GM13977 (cell line): ENCODE data around the gene HIRIP3.

Experiments used
- DNase-seq: peaks from one replicate; pipeline ENCODE4 v3.0.0; 2012; ENCODE audit warnings: low spot score
- in situ Hi-C: fragments of 300-500 bp; cut with MboI; formaldehyde crosslinking; loops from one replicate; pipeline ENCODE4 v1.12.0; 2022; ENCODE audit warnings: low sequenced_read_pairs, low pct_unique_long_range_greater_than_20kb, mixed read lengths, inconsistent platforms; ENCODE audit not compliant: unreplicated experiment
- TF ChIP-seq, protein P1 (sequence below): IDR thresholded peaks from 2 replicates; pipeline ENCODE4 v1.5.1; 2012; ENCODE audit warnings: mild to moderate bottlenecking, control low read depth; ENCODE audit not compliant: insufficient read depth; ENCODE audit errors: extremely low read depth, missing control alignments

The HIRIP3 gene

DNA sequence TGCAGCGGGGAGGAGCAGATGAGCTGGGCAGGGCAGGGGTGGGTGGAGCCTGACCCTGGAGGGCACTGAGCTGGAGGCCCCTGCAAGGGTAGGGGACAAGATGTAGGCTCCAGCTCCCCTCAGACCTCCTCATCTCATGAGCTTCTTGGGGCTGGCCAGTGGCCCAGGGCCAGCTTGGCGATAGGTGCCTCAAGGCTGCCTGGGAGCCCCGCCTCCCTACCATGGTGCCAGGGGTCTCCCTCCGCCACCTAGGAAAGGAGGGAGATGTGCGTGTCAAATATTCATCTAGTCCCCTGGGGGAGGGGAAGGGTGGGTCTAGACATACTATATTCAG lies 3.9 kb downstream of the HIRIP3 start:
- DNase-seq, result no peak
- in situ Hi-C loops, result no loop called here

DNA sequence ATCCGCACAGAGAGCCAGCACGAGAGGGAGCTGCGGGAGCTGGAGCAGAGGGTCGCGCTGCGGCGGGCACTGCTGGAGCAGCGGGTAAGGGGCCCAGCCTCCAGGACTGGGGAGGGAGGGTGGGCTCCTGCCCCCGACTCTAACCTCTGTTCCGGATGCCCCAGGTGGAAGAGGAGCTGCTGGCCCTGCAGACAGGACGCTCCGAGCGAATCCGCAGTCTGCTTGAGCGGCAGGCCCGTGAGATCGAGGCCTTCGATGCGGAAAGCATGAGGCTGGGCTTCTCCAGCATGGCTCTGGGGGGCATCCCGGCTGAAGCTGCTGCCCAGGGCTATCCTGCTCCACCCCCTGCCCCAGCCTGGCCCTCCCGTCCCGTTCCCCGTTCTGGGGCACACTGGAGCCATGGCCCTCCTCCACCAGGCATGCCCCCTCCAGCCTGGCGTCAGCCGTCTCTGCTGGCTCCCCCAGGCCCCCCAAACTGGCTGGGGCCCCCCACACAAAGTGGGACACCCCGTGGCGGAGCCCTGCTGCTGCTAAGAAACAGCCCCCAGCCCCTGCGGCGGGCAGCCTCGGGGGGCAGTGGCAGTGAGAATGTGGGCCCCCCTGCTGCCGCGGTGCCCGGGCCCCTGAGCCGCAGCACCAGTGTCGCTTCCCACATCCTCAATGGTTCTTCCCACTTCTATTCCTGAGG lies 4.4 kb downstream of the HIRIP3 start:
- TF ChIP-seq, protein P1, sequence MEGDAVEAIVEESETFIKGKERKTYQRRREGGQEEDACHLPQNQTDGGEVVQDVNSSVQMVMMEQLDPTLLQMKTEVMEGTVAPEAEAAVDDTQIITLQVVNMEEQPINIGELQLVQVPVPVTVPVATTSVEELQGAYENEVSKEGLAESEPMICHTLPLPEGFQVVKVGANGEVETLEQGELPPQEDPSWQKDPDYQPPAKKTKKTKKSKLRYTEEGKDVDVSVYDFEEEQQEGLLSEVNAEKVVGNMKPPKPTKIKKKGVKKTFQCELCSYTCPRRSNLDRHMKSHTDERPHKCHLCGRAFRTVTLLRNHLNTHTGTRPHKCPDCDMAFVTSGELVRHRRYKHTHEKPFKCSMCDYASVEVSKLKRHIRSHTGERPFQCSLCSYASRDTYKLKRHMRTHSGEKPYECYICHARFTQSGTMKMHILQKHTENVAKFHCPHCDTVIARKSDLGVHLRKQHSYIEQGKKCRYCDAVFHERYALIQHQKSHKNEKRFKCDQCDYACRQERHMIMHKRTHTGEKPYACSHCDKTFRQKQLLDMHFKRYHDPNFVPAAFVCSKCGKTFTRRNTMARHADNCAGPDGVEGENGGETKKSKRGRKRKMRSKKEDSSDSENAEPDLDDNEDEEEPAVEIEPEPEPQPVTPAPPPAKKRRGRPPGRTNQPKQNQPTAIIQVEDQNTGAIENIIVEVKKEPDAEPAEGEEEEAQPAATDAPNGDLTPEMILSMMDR, result no peak
- DNase-seq, result no peak
- in situ Hi-C loops, result no loop called here

More for the DNA sequence above, 3.9 kb downstream of the HIRIP3 start:
- TF ChIP-seq, protein P1, result no peak

GRCh38 chr16:29990034-29990433 lies 5.4 kb downstream of the HIRIP3 start:
- TF ChIP-seq, protein P1, result no peak
- in situ Hi-C loops, result no loop called here
- no peak for DNase-seq

GRCh38 chr16:29989111-29989858 lies 6.1 kb downstream of the HIRIP3 start:
- in situ Hi-C loops, result no loop called here
- TF ChIP-seq, protein P1, result no peak
- no peak for DNase-seq

- in situ Hi-C loops, result no loop called here
- TF ChIP-seq, protein P1, result no peak
- DNase-seq, result no peak
Observed at GRCh38 chr16:29988346-29989075, 6.9 kb downstream of the HIRIP3 start.

GRCh38 chr16:29987371-29988085 lies 7.9 kb downstream of the HIRIP3 start:
- TF ChIP-seq, protein P1, result no peak
- DNase-seq, result no peak
- in situ Hi-C loops, result no loop called here
